Measurements from ENCODE around the gene HAUS5.

Gene HAUS5

GRCh38 chr19:35609851-35610353, 2.6 kb upstream of the HAUS5 start:
- DNase-seq: no peak

DNA sequence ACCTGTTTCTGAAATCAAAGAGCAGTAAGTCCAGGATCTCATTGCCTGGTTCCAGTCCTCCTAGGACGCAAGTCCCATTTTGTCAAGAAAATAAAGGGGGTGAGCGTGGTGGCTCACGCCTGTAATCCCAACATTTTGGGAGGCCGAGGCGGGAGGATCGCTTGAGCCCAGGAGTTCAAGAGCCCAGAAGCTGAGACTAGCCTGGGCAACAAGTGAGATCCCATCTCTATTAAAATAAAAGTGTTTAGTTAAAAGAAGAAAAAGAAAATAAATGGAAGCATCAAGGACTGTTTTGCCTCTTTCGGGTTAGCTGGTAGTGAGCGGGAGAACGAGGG, 344 bp upstream of the HAUS5 start:
- no peak for DNase-seq

DNA sequence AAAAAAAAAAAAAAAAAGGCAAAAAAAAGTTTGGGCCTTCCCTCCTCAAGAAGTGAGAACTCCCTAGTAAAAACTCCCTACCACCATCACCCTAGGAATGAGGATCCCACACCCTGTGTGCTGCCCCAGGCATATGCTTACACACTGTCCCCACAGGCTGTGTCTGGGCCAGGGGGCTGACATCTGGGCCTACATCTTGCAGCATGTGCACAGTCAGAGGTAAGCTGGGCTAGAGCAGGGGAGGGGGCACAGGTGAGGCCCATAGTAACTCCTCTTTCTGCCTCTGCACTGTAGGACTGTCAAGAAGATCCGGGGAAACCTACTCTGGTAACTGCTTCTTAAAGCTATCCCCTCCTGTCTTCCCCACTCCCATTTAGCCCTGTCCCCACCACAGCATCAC, 1.0 kb downstream of the HAUS5 start:
- DNase-seq: no peak

DNA sequence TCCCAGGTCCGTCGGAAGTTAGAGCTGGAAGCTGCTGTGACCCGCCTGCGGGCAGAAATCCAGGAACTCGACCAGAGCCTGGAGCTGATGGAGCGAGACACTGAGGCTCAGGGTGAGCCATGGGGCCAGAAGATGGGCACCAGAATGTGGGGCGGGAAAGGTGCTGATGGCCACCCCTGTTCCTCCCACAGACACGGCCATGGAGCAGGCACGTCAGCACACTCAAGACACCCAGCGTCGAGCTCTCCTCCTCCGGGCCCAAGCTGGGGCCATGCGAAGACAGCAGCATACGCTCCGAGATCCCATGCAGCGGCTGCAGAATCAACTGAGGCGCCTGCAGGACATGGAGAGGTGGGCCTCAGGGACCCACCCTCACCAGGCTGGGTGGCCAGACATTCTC, 2.5 kb downstream of the HAUS5 start:
- no peak for DNase-seq

GRCh38 chr19:35618857-35619256, 6.3 kb downstream of the HAUS5 start:
- DNase-seq: no peak

- no peak for DNase-seq
Measured at GRCh38 chr19:35619290-35619923, 6.9 kb downstream of the HAUS5 start.

DNA sequence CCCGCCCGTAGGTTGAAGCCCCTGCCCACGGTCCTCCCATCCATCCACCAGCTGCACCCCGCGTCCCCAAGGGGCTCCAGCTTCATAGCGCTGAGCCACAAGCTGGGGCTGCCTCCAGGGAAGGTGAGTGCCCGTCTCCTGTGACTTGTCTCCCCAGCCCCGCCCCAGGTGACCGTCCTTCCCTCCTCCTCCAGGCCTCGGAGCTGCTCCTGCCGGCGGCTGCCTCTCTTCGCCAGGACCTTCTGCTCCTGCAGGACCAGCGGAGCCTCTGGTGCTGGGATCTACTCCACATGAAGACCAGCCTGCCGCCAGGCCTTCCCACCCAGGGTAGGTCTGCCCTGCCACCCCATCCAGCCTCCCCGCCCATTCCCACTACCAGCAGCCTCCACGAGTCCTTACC, 7.5 kb downstream of the HAUS5 start:
- no peak for DNase-seq

GRCh38 chr19:35621708-35622107, 9.2 kb downstream of the HAUS5 start:
- no peak for DNase-seq

DNA sequence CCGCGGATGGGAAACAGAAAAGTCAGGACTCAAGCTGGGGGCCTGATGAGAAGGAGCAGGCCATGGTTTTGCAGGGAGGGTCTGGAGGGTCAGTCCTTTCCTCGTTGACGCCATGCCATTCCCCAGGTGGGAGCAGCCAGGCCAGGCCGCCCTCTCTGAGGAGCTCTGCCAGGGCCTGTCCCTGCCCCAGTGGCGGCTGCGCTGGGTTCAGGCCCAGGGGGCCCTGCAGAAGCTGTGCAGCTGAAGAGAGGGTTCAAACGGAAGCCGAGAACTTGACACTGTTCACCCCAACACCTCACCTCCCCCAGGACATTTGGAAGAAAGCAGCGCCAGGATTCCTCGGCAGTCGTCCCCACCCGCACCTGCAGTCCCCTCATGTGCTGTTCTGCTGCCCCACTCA, 10.2 kb downstream of the HAUS5 start:
- DNase-seq: no peak

- no peak for DNase-seq
Measured at GRCh38 chr19:35623327-35624010, 10.9 kb downstream of the HAUS5 start.

- DNase-seq: no peak
Measured at GRCh38 chr19:35628264-35628564, 15.7 kb downstream of the HAUS5 start.

DNA sequence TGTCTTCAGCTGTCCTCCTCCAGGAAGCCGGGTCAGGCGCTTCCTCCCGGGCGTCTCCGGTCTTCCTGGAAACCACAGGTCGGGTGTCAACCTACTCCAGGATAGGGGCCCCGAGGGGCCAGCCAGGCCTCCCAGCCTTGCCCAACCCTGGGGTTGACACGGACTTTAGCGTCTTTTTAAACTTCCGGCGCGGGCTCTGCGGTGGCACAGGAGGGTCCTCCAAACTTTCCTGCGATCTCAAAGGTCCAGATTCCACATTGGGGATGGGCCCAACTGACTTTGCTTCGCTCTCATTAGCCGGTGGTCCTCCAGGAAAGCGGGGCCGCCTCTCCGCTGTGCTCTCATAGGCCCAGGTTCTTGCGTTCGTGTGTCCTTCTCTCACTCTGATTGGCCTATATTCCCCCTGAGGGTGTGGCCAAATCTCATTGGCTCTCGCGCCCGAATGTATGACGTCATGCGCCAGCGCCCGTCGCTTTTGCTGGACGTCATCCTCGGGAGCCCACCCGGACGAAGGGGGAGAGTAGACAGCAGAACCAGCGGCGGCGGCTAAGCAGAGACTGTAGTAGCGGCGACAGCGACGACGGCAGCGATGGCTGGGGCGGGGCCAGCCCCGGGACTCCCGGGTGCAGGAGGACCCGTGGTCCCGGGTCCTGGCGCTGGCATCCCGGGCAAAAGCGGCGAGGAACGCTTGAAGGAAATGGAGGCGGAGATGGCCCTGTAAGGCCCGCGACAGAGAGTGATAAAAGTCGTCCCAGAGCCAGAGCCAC, 16.2 kb downstream of the HAUS5 start, which contains the start of gene RBM42:
RBM42 (plus strand) TSS at position 472 of the 767 bp plus-strand sequence; CDS start at position 590, 118 bp downstream.
- DNase-seq: peak; percentile 100

DNA sequence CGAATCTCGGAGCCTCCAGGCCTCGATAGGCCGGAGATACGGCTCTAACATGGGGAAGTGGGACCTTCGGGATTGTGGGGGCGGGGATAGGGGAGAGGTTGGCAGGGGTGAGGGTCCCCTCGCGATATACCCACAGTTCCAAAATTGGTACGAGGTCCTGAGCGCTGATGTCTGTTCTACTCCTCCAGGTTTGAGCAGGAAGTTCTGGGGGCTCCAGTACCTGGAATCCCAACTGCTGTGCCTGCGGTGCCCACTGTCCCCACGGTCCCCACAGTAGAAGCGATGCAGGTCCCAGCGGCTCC, 16.7 kb downstream of the HAUS5 start:
- DNase-seq: no peak

- no peak for DNase-seq
Measured at GRCh38 chr19:35633727-35634440, 21.3 kb downstream of the HAUS5 start.

- DNase-seq: no peak
Measured at GRCh38 chr19:35636651-35637050, 24.1 kb downstream of the HAUS5 start.

DNA sequence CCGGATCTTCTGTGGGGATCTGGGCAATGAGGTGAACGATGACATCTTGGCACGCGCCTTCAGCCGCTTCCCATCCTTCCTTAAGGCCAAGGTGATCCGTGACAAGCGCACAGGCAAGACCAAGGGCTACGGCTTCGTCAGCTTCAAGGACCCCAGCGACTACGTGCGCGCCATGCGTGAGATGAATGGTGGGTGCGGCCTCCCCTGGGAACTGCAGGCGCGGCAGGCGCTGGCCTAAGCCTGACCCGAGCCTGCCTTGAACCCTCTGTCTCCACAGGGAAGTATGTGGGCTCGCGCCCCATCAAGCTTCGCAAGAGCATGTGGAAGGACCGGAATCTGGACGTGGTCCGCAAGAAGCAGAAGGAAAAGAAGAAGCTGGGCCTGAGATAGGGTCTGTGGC, 24.6 kb downstream of the HAUS5 start:
- no peak for DNase-seq

- no peak for DNase-seq
Measured at GRCh38 chr19:35639321-35639639, 26.7 kb downstream of the HAUS5 start.

DNA sequence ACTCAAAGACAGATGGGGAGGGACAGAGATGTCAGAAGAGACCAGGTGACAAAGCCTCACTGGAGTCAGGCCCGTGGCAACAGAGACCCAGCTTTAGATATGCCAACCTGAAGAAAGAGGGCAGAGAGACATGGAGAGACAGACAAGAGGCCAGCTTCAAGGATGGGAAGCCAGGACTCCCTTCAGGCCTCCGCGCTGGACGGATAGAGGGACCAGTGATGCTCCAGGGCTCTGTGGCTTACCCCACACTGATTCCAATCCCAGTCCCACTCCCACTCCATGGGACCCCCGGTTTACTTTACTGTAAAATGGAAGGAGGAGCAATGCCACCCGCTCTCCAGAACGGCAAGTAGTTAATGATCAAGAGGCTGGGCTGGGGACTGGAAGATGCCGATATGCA, 27.3 kb downstream of the HAUS5 start:
- DNase-seq: no peak

GRCh38 chr19:35641515-35642151, 29.1 kb downstream of the HAUS5 start, which contains the start of gene ETV2:
TSS of gene ETV2 (plus strand) at chr19:35641745. CDS start at chr19:35642461, 716 bp downstream.
- peak; percentile 33 for DNase-seq

GRCh38 chr19:35642312-35642711, 29.8 kb downstream of the HAUS5 start:
- no peak for DNase-seq

DNA sequence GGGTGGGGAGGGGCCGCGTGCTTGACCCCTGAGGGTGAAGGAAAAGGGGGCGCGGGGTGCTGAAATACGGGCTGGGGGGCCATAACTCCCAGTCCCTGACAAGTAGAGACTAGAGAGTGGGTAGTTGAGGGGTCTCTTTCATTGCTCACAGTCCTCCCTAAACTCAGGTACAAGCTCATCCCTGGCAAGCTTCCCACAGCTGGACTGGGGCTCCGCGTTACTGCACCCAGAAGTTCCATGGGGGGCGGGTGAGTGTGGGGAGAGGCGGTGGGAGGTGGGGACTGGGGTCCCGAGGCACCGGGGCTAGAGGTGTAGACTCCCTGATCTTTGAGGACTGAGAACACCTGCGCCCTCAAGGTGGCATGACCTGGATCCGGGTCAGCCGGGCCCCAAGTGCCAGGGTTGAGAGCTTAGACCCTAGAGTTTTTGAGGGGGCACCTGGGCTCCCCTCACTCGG, 30.3 kb downstream of the HAUS5 start:
- no peak for DNase-seq

DNA sequence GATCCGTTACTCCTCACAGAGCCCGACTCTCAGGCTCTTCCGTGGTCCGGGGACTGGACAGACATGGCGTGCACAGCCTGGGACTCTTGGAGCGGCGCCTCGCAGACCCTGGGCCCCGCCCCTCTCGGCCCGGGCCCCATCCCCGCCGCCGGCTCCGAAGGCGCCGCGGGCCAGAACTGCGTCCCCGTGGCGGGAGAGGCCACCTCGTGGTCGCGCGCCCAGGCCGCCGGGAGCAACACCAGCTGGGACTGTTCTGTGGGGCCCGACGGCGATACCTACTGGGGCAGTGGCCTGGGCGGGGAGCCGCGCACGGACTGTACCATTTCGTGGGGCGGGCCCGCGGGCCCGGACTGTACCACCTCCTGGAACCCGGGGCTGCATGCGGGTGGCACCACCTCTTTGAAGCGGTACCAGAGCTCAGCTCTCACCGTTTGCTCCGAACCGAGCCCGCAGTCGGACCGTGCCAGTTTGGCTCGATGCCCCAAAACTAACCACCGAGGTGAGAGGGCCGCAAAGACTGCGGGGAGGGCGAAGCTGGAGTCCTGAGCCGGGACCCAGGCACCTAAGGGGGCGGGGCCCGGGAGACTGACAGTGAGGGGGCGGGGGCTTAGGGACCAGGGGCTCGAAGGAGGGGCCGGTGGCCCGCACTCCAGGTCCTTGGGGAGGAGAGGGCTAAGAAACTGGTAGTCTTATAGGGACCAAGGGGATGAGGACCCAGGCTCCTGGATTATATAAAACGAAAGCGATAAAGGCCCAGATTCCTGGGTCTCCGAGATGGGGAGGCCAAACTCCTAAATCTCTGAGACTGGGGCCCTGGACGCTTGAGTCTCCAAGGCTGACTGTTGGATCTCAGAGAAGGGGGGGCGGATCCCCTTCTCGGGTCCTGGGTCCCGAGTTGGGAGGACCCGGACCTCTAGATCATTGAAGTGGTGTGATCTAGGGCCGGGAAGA, 31.0 kb downstream of the HAUS5 start:
- peak; percentile 83 for DNase-seq
